ENCODE results near the gene RFX8.
"Not testable (repeated sequence)": the region's sequence is repeated elsewhere in the genome, so short reads cannot be mapped to it uniquely, and the experiment has no call there.

The RFX8 gene

DNA sequence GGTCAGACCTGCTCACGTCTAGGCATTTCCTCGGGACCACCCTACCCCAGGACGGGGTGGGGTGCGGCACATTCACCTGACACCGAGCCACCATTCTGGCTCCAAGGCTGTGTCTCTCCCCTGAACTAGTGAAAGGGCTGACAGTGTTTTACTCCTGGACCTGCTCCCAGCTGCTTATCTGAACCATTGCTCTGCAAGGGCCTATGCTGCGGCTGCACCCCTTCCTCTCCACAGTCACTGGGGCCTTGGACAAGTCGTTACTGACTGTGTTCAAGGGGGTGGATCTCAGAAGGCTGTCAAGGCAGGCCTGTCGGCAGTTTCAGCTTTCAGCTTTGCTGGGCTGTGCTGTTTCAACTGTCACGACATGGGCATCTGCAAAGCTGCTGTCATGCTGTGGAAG, 99.3 kb downstream of the RFX8 start:
- no peak for DNase-seq (ENCODE audit: low read depth)

DNA sequence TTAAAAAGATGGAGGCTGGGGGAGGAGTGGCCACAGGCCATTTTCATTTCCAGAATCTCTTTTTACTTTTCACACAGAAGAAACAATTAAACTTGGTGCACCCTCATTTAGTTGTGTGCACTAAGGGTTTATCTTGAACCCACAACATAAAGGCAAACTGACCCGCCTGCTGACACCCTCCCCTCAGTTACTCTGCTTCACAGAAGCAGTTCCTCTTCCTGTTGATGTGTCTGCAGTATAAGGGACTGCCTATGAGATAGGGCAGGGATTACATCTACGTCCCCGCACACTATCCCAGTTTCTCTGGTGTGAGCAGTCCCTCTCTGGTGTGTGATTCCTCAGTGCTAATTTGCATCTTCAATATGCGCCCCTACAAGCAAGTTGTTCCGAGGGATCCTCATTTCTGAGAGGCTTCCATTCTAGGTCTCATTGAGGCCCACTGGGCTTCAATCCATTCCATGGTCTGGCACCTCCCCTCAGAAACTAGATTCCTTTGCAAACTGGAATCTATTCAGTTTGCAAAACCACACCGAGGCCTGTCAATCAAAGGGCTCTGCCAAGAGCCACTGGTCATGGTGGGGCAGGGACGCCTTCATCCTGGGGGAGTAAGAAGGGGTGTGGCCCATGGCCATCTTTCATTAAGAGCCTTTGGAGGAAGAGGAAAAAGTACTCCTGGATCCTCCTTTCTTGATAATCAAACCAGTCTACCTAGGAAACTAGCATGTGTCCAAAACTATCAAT, 99.9 kb downstream of the RFX8 start:
- no peak for DNase-seq (ENCODE audit: low read depth)

GRCh38 chr2:101372792-101373191, 102.1 kb downstream of the RFX8 start:
- no peak for DNase-seq (ENCODE audit: low read depth)

DNA sequence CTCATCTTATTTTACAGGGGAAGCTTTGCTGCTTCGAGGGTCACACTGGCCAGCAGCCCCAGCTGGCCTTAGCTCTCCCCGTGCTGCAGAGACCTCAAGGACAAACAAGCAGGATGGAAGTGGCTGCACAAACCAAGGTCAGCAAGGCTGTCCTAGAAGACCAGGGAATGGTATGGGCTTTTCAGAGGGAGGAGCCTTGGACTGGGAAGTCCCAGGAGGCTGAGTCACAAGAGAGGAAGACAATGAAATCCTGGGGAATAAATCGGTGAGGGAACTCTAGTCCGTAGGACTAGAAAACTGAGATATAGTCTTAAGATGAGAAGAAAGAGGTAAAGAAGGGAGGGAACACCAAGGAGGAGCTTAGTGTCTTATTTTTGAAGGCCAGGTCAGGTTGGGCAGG, 103.3 kb downstream of the RFX8 start:
- no peak for DNase-seq (ENCODE audit: low read depth)

GRCh38 chr2:101369100-101369499, 105.8 kb downstream of the RFX8 start:
- DNase-seq (ENCODE audit: low read depth) = no peak

DNA sequence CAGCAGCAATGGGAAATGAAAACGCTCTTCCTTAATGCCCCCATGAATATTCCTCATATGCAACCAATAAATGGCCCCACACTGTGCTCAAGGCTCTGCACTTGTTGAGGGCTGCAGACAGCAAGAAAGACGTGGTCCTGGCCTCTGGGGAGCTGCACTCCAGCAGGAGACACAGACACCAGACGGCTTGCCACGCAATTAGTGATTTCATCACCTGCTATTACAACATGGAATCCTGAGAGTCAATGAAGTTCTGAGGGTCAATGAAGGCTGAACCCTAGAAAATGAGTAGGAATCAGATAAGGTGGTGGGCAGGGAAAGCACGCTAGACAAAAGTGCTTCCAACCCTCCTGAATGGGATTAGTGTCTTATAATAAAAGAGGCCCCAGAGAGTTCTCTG, 106.5 kb downstream of the RFX8 start:
- DNase-seq (ENCODE audit: low read depth) = no peak

DNA sequence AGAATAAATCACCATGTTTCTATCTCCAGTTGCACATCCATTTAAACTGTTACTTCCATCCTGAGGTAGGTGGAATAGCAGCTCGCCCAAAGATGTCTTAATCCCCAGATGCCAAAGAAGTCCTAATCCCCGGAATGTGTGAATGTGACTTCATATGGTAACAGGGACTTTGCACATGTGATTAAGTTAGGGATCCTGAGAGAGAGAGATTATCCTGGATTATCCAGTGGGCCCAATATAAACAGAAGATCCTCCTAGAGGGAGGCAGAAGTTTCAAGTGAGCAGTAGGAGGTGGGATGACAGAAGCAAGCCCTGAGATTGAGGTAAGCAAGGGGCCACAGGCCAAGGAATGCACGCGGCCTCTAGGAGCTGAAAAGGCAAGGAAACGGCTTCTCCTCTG, 107.4 kb downstream of the RFX8 start:
- DNase-seq (ENCODE audit: low read depth) = no peak

GRCh38 chr2:101364878-101365277, 110.0 kb downstream of the RFX8 start:
- no peak for DNase-seq (ENCODE audit: low read depth)

DNA sequence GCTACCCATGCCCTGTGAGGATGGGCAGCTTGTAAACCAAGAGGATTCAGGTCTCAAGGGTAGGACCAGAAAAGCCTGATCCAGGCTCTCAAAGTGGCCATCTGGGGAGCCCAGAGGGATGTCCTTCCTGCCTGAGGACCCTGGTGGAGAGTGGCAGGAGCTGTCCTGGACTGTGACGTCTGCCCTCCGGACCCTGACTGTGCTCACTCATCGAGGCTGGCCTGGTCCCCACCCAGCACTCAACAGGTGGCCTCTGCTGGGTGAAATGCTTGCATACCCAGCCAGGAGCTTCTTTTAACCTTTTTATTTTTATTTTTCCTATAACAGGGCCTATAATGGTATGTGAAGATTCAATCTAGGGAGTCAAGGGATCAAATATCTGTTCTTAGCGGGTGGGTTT, 112.1 kb downstream of the RFX8 start:
- DNase-seq (ENCODE audit: low read depth) = no peak

GRCh38 chr2:101362316-101362715, 112.6 kb downstream of the RFX8 start:
- no peak for DNase-seq (ENCODE audit: low read depth)

DNA sequence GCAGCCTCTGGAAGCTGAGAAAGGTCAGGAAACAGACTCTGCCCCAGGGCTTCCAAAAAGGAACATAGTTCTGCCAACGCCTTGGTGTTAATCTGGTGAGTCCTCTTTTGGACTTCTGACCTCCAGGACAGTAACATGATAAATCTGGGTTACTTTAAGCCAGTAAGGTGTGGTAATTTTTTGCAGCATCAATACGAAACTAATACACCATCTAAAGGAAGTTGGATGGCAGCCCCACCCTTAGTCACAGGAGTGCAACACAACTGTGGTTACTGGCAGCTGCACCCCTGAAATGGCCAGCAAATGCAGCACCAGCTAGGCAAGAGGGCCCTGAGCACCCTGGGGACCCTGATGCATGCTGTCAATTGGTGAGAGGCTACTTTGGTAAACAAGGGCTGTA, 113.4 kb downstream of the RFX8 start:
- DNase-seq (ENCODE audit: low read depth) = no peak

GRCh38 chr2:101361121-101361520, 113.8 kb downstream of the RFX8 start:
- no peak for DNase-seq (ENCODE audit: low read depth)

GRCh38 chr2:101360232-101360631, 114.7 kb downstream of the RFX8 start:
- no peak for DNase-seq (ENCODE audit: low read depth)

- DNase-seq (ENCODE audit: low read depth) = no peak
Observed at GRCh38 chr2:101359410-101359954, 115.4 kb downstream of the RFX8 start.

DNA sequence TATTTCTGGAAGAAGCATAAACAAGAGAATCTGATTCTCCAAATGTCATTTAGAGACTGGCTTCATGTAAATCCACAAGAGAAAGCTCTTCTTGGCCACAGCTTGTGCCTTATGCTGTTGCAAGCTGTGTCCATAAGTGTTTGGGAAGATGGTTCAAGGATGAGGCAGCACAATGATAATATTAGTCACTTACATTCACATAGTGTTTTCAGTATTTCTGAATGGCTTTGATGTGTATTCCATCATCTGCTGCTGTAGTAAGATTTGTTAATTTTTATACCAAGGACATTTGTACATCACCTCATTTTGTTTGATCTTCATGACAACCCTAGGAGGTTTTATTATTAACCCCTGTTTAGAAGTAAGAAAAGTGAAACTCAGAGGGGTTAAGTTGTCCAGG, 117.5 kb downstream of the RFX8 start:
- DNase-seq (ENCODE audit: low read depth) = no peak

DNA sequence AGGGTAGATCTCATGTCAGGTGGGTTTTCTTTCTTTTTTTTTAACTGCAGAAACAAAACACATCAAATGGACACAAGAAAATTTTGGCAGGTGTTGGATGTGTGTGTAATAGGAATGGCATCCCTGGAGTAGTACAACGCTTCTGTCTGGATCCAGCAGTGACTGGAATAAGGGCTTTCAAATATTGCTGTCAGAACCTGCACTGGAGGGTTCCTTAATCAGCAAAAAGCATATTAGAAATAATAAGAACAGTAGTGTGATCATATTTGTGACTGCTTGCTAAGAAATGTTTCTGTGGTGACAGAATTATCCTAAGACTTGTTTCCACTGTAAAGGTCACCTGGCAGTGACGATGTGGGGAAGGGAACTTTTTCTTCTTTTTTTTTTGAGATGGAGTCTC, 118.4 kb downstream of the RFX8 start:
- DNase-seq (ENCODE audit: low read depth) = no peak

DNA sequence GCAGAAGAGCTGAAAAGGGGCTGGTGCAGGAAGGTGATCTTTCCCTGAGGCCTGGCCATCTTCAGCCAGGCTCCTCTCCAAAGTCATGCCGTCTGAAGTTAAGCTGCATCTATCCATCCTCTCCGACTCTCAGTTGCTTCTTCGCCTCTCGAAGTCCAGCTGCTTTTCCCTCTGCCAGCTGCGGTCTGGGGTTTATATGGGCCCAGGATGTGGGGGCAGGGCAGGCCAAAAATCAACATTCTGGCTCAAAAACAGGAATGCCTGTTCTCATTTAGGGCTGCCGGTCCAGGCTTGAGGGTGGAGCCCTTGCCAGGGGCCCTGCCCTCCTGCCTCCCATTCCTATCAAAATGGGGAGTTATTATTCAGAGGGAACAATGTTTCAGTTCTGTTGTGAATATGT, 118.9 kb downstream of the RFX8 start:
- no peak for DNase-seq (ENCODE audit: low read depth)

DNA sequence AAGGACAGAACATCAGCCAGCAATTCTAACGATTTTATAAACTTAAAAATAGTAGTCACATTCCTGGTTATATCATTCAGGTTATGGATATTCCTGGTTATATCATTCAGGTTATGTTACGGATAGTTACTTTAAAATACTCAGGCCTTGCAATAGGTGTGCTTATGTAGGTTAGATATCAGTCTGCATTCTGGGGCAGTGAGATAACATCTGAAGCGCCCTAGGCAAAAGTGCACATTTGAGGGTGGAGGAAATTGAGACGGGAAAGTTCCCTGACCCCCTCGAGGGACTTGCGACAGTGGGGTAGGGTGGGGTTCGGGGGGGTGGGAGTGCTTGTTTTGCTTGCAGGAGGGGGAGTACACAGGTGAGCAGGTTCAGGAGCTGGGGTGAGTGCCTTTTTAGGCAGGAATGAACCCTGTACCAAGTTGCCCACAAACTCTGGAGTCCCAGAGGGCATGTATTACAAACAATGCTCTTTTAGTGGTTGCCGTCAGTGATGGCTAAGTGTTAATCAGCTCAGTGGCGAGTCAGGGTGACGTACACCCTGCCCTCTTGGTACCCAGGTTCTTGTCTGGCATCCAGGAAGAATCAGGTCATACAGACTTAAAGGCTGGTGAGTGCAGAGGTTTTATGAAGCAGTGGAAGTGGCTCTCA, 119.4 kb downstream of the RFX8 start:
- DNase-seq (ENCODE audit: low read depth) = no peak

DNA sequence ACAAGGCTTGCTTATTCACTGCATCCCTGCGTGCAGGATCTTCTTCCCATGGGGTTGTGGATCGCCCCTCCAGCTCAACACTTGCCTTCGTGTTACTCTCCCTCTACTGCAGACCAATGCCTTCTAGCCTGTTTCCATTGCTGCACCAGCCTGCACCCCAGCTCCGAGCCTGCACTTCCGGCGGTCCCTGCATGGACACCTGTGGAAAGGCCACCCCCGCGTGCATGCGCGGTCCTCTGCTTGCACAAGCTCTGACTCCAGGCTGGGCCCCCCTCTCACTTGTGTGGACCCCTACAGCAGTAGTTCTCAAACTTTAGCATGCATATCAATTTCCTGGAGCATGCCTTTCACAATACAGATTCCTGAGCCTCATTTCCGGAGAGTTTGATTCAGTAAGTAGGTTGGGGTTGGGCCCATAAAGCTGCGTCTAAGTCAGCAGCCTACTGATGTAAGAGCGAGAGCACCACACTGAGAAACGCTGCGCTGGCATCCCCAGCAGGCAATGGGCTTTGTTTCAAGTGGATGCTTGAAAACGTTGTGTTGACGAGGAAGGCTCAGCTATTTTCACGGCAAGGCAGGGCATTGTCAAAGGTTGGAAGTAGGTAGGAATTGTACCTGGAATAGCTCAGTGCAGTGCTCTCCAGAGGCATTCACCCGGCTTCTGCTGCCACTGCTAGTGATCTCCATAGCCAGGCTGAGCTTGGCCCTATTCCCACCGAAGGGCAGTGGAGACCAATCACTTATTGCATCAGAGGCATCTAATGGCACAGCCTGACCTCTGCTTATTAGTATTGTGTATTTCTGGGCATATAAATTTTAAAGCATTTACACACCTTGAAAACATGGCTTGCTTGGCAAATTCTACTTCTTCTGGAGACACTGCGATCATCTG, 120.2 kb downstream of the RFX8 start:
- no peak for DNase-seq (ENCODE audit: low read depth)

DNA sequence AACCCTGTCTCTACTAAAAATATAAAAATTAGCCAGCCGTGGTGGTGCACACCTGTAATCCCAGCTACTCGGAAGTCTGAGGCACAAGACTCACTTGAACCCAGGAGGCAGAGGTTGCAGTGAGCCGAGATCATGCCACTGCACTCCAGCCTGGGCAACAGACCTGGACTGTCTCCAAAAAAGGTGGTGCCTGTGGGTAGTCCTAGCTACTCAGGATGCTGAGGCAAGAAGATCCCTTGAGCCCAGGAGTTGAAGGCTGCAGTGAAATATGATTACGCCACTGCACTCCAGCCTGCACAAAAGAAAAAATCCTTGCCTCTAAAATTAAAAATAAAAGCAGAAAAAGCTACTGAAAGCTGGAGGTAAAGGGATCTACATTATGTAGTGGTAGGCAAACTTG, 122.3 kb downstream of the RFX8 start:
- DNase-seq (ENCODE audit: low read depth) = not testable (repeated sequence)

DNA sequence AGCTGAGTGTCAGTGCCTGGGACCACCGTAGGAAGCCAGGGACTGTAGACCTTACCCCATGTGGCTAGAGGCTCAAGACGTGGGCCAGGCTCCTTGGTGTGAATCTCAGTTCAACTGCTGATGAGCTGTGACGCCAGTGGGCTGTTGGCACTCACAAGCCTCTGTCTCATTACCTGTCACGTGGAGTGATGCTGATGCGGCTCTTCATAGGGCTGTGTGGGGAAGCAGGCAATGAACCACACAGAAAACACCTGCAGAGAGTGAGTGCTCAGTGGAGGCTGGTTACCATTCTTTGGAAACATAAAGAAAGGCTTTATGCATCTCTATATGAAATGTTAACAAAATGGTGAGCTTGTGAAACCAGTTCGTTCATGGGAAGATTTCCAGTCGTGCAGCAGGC, 123.7 kb downstream of the RFX8 start:
- DNase-seq (ENCODE audit: low read depth) = no peak

GRCh38 chr2:101349893-101350662, 124.8 kb downstream of the RFX8 start:
- no peak for DNase-seq (ENCODE audit: low read depth)

Measured in GM04503 (cell line).